ENCODE data around the gene EDNRB. TPM values are rescaled to one million over a fixed set of nuclear protein-coding genes. Genes with fewer than 3 reads are reported as not detected.

The EDNRB gene
- total and polyA plus RNA-seq, 3 experiments from 2014 or later = 0.09 TPM; not detected in 2

DNA sequence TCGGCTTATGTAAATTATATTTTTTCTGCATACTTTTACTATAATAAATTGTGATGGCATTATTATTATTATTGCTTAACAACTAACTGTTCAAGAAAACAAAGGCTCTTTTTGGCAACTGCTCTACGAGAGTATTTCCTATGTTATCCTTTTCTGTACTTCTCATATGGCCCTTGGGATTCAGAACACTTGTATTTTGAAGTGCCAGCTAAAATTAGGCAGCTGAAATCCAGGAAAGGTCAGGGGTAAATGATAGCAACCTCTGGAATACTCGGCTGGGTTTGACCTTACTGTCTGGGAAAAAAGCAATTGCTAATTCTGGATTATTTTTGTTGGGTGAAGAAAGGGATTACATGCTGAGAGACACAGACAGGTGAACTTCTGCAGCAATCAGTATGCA is 23.9 kb downstream of the EDNRB start:
- Mint-ChIP-seq H3K4me3 (no peak overlapping the region), H3K9me3 (peaks cover 0 to 3% (median 0%) of the 10 kb centered on the region in 5 donors), H3K4me1 (no peaks in the 10 kb centered on the region), H3K27ac (no peak overlapping the region), H3K36me3 (peaks cover 0 to 2% (median 0%) of the 10 kb centered on the region in 3 donors), H3K27me3 (peaks cover 3 to 11% of the 10 kb centered on the region in 2 donors)
- no peak for DNase-seq
- H3K27me3 ChIP-seq (ENCODE audit: insufficient read depth, low read length, poor library complexity, severe bottlenecking) = no peaks in the 10 kb centered on the region
- H3K36me3 ChIP-seq (ENCODE audit: insufficient read depth, low read length) = no peaks in the 10 kb centered on the region
- H3K9me3 ChIP-seq (ENCODE audit: low read length) = no peaks in the 10 kb centered on the region
- CTCF ChIA-PET = no interaction called here
- H3K4me3 ChIP-seq (ENCODE audit: low read length) = no peak overlapping the region
- no peaks in the 10 kb centered on the region for H3K4me1 ChIP-seq (ENCODE audit: insufficient read depth, low read length)
- POLR2A ChIA-PET = no interaction called here
- no peak overlapping the region for H3K27ac ChIP-seq (ENCODE audit: low read depth, low read length)

DNA sequence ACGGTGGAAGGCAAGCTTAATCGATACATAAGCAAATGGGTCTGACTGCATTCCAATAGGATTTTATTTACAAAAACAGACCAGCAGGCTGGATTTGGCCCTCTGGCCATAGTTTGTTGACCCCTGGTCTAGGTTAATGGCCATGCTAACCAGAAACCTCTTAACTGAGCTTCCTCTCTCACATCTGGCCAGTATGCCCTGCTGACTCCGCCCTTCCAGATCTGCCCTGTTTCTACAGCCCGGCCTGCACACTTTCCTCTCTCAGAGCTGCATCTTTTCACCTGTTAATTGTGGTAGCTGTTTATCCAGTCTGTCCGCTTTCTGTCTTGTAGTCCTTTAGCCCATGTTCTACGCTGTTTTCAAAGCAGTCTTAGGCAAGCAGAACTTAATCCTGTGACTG is 25.6 kb downstream of the EDNRB start:
- peaks cover 0 to 3% (median 0%) of the 10 kb centered on the region in 5 donors for H3K9me3 Mint-ChIP-seq
- no peak for DNase-seq
- no peaks in the 10 kb centered on the region for H3K27me3 ChIP-seq (ENCODE audit: insufficient read depth, low read length, poor library complexity, severe bottlenecking)
- H3K27ac ChIP-seq (ENCODE audit: low read depth, low read length) = no peak overlapping the region
- H3K27ac Mint-ChIP-seq = no peak overlapping the region
- no peaks in the 10 kb centered on the region for H3K4me1 ChIP-seq (ENCODE audit: insufficient read depth, low read length)
- H3K4me3 ChIP-seq (ENCODE audit: low read length) = no peak overlapping the region
- peaks cover 0 to 2% (median 0%) of the 10 kb centered on the region in 3 donors for H3K36me3 Mint-ChIP-seq
- no peak overlapping the region for H3K4me3 Mint-ChIP-seq
- peaks cover 3 to 11% of the 10 kb centered on the region in 2 donors for H3K27me3 Mint-ChIP-seq
- ChIA-PET CTCF (no interaction called here), POLR2A (no interaction called here)
- no peaks in the 10 kb centered on the region for H3K4me1 Mint-ChIP-seq
- no peaks in the 10 kb centered on the region for H3K9me3 ChIP-seq (ENCODE audit: low read length)
- H3K36me3 ChIP-seq (ENCODE audit: insufficient read depth, low read length) = no peaks in the 10 kb centered on the region

DNA sequence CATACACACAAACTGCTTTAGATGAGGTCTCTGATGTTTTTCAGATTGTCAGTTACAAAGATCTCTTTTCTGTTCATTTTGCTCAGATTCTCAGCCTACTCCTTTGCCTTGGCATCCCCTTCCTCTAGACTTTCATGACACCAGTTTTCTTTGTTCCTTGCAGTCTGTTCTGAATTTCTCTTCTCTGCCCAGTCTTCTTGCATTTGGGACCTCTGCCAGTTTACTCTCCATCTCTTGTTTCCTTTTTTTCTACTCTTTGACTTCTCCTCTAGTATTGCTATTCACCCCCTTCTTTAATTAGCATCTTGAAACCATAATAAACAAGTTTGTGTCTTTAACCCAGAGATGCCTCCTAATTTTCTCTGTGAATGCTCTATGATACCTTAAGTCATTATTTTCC is 26.1 kb downstream of the EDNRB start:
- Histone ChIP-seq H3K36me3 (ENCODE audit: insufficient read depth, low read length) (no peaks in the 10 kb centered on the region), H3K27me3 (ENCODE audit: insufficient read depth, low read length, poor library complexity, severe bottlenecking) (no peaks in the 10 kb centered on the region), H3K4me1 (ENCODE audit: insufficient read depth, low read length) (no peaks in the 10 kb centered on the region), H3K9me3 (ENCODE audit: low read length) (no peaks in the 10 kb centered on the region), H3K27ac (ENCODE audit: low read depth, low read length) (no peak overlapping the region), H3K4me3 (ENCODE audit: low read length) (no peak overlapping the region)
- CTCF ChIA-PET = no interaction called here
- POLR2A ChIA-PET = no interaction called here
- H3K9me3 Mint-ChIP-seq = peaks cover 0 to 3% (median 0%) of the 10 kb centered on the region in 5 donors
- H3K4me3 Mint-ChIP-seq = no peak overlapping the region
- H3K27ac Mint-ChIP-seq = no peak overlapping the region
- peaks cover 0 to 2% (median 0%) of the 10 kb centered on the region in 3 donors for H3K36me3 Mint-ChIP-seq
- H3K27me3 Mint-ChIP-seq = peaks cover 3 to 11% of the 10 kb centered on the region in 2 donors
- DNase-seq = no peak
- no peaks in the 10 kb centered on the region for H3K4me1 Mint-ChIP-seq

DNA sequence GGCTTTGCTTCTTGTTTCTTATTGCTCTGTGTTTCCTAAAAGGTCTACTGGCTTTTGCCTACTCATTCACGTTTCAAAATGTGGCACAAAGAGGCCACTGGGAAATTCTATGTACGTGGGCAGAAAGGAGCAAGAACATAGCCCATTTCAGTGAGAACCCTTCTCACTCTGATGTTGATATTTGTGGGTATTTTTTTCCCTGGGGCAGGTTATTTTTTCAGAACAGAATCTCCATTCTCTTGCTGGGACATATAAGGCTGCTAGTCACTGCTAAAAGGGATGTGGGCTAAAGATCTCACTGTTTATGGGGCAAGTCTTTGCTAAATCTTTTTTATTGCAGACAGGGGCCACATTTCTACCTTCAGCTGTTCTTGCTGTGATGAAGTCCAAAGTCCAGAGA is 27.1 kb downstream of the EDNRB start:
- Mint-ChIP-seq H3K4me1 (no peaks in the 10 kb centered on the region), H3K36me3 (no peaks in the 10 kb centered on the region), H3K9me3 (peaks cover 0 to 3% (median 0%) of the 10 kb centered on the region in 5 donors), H3K4me3 (no peak overlapping the region), H3K27me3 (peaks cover 3 to 11% of the 10 kb centered on the region in 2 donors), H3K27ac (no peak overlapping the region)
- no peaks in the 10 kb centered on the region for H3K27me3 ChIP-seq (ENCODE audit: insufficient read depth, low read length, poor library complexity, severe bottlenecking)
- no peak for DNase-seq
- H3K9me3 ChIP-seq (ENCODE audit: low read length) = no peaks in the 10 kb centered on the region
- no peaks in the 10 kb centered on the region for H3K4me1 ChIP-seq (ENCODE audit: insufficient read depth, low read length)
- no peak overlapping the region for H3K4me3 ChIP-seq (ENCODE audit: low read length)
- H3K36me3 ChIP-seq (ENCODE audit: insufficient read depth, low read length) = no peaks in the 10 kb centered on the region
- H3K27ac ChIP-seq (ENCODE audit: low read depth, low read length) = no peak overlapping the region
- POLR2A ChIA-PET = no interaction called here
- CTCF ChIA-PET = no interaction called here

DNA sequence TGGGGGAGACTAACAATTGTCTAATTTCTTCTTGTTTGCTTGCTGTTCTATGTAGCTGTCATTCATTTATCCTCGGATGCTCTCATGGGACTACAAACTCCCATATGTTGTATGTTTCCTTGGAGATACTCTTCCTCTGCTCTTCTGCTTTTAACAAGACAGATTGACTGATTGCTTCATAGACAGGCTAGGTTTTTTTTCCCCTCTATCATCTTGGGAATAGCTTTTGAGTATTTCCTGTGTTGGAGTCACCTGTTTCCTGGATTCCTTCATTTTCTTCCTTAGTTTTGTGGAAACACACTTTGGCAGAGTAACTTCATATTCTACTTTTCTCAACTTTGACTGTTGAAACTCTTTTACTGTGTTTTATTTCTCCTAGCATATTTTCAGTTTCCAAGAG is 27.6 kb downstream of the EDNRB start:
- Mint-ChIP-seq H3K9me3 (peaks cover 0 to 3% (median 0%) of the 10 kb centered on the region in 5 donors), H3K27me3 (peaks cover 5 to 11% of the 10 kb centered on the region in 2 donors), H3K27ac (no peak overlapping the region), H3K36me3 (no peaks in the 10 kb centered on the region), H3K4me1 (no peaks in the 10 kb centered on the region), H3K4me3 (no peak overlapping the region)
- H3K27ac ChIP-seq (ENCODE audit: low read depth, low read length) = no peak overlapping the region
- H3K36me3 ChIP-seq (ENCODE audit: insufficient read depth, low read length) = no peaks in the 10 kb centered on the region
- CTCF ChIA-PET = no interaction called here
- H3K9me3 ChIP-seq (ENCODE audit: low read length) = no peaks in the 10 kb centered on the region
- H3K4me3 ChIP-seq (ENCODE audit: low read length) = no peak overlapping the region
- POLR2A ChIA-PET = no interaction called here
- no peak for DNase-seq
- H3K4me1 ChIP-seq (ENCODE audit: insufficient read depth, low read length) = no peaks in the 10 kb centered on the region
- H3K27me3 ChIP-seq (ENCODE audit: insufficient read depth, low read length, poor library complexity, severe bottlenecking) = no peaks in the 10 kb centered on the region

DNA sequence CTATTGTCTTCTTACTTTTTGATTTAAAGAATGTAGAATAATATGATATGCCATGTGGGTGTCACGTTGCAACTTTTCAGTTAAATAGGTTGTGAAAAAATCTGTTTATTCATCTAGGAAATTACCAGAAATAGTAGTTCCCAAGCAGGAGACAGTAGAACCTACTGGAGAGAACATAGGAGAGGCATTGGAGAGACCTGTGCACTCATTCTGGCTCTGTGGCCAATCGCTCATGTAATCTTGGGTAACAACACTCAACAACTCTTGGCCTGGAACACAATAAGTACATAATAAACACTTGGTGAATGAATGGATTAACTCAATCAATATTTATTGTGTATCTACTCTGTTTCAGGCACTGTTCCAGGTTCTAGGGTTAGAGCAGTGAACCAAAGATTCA is 35.3 kb downstream of the EDNRB start:
- Mint-ChIP-seq H3K4me3 (no peak overlapping the region), H3K27ac (no peak overlapping the region), H3K27me3 (peaks cover 0 to 2% of the 10 kb centered on the region in 2 donors), H3K4me1 (no peaks in the 10 kb centered on the region), H3K9me3 (peaks cover 0 to 4% (median 0%) of the 10 kb centered on the region in 5 donors), H3K36me3 (no peaks in the 10 kb centered on the region)
- H3K27ac ChIP-seq (ENCODE audit: low read depth, low read length) = no peak overlapping the region
- H3K27me3 ChIP-seq (ENCODE audit: insufficient read depth, low read length, poor library complexity, severe bottlenecking) = no peaks in the 10 kb centered on the region
- POLR2A ChIA-PET = no interaction called here
- H3K36me3 ChIP-seq (ENCODE audit: insufficient read depth, low read length) = no peaks in the 10 kb centered on the region
- no peaks in the 10 kb centered on the region for H3K4me1 ChIP-seq (ENCODE audit: insufficient read depth, low read length)
- no peak for DNase-seq
- no peak overlapping the region for H3K4me3 ChIP-seq (ENCODE audit: low read length)
- CTCF ChIA-PET = no interaction called here
- H3K9me3 ChIP-seq (ENCODE audit: low read length) = no peaks in the 10 kb centered on the region

DNA sequence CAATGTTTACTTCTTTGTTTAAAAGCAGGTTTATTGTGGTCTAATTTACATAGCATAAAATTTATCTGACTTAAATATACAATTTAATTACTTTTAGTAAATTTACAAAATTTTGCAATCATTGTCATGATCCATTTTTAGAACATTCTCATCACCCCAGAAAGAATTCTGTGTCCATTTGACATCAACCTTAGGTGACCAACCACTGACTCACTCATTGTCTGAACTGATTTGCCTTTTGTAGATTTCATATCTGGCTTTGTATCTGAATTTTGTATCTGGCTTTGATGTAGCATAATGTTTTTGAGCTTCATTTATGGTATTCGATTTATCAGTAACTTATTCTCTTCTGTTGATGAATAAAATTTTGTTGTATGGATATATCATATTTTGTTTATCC is 40.4 kb downstream of the EDNRB start:
- Mint-ChIP-seq H3K36me3 (no peaks in the 10 kb centered on the region), H3K4me3 (no peak overlapping the region), H3K27ac (no peak overlapping the region), H3K27me3 (no peaks in the 10 kb centered on the region), H3K4me1 (no peaks in the 10 kb centered on the region), H3K9me3 (peaks cover 0 to 2% (median 0%) of the 10 kb centered on the region in 5 donors)
- no peak overlapping the region for H3K4me3 ChIP-seq (ENCODE audit: low read length)
- ChIA-PET POLR2A (no interaction called here), CTCF (no interaction called here)
- no peak overlapping the region for H3K27ac ChIP-seq (ENCODE audit: low read depth, low read length)
- no peak for DNase-seq
- H3K4me1 ChIP-seq (ENCODE audit: insufficient read depth, low read length) = no peaks in the 10 kb centered on the region
- H3K27me3 ChIP-seq (ENCODE audit: insufficient read depth, low read length, poor library complexity, severe bottlenecking) = no peaks in the 10 kb centered on the region
- H3K9me3 ChIP-seq (ENCODE audit: low read length) = no peaks in the 10 kb centered on the region
- H3K36me3 ChIP-seq (ENCODE audit: insufficient read depth, low read length) = no peaks in the 10 kb centered on the region

DNA sequence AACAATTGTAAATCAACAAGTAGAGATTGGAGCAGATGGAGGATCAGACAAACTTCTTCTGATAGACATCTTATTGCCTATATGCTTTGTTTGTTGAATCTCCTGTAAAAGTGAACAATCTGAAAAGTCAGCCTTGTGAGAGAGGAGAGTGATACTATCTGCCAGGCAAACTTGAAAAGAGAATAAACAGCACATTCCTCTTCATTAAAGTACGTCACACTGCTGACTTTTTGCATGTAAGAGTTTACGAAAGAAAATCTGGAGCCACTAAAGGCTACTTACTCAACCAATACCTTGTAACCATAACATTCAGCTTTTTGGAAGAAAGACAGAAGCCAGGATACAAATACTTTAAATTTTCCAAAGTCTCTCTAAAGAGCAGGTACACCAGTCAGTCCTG is 42.5 kb downstream of the EDNRB start:
- Histone ChIP-seq H3K36me3 (ENCODE audit: insufficient read depth, low read length) (no peaks in the 10 kb centered on the region), H3K4me3 (ENCODE audit: low read length) (no peak overlapping the region), H3K27me3 (ENCODE audit: insufficient read depth, low read length, poor library complexity, severe bottlenecking) (no peaks in the 10 kb centered on the region), H3K4me1 (ENCODE audit: insufficient read depth, low read length) (no peaks in the 10 kb centered on the region), H3K9me3 (ENCODE audit: low read length) (no peaks in the 10 kb centered on the region), H3K27ac (ENCODE audit: low read depth, low read length) (no peak overlapping the region)
- no peak overlapping the region for H3K4me3 Mint-ChIP-seq
- H3K4me1 Mint-ChIP-seq = no peaks in the 10 kb centered on the region
- ChIA-PET CTCF (no interaction called here), POLR2A (no interaction called here)
- DNase-seq = no peak
- H3K36me3 Mint-ChIP-seq = no peaks in the 10 kb centered on the region
- no peak overlapping the region for H3K27ac Mint-ChIP-seq
- H3K9me3 Mint-ChIP-seq = peaks cover 0 to 3% (median 2%) of the 10 kb centered on the region in 5 donors
- no peaks in the 10 kb centered on the region for H3K27me3 Mint-ChIP-seq

DNA sequence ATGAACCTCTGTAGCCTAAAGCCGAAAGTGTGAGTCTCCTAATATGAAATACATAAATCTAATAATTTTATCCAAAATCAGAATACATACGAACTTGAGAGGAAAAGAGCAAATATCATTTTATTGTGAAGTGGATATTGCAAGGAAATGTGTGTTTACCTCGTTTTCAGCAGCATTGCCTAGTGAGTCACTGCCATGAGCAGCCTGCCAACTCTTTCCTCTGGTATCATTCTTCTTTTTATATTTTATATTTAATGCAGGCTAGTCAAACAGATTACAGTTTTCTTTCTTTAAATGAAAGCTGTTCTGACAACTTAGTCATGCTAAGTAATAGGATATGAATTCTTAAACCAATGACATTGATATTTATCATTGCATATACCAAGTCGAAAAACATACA is 44.2 kb downstream of the EDNRB start:
- Histone ChIP-seq H3K4me1 (ENCODE audit: insufficient read depth, low read length) (no peaks in the 10 kb centered on the region), H3K9me3 (ENCODE audit: low read length) (no peaks in the 10 kb centered on the region), H3K36me3 (ENCODE audit: insufficient read depth, low read length) (no peaks in the 10 kb centered on the region), H3K27ac (ENCODE audit: low read depth, low read length) (no peak overlapping the region), H3K4me3 (ENCODE audit: low read length) (no peak overlapping the region), H3K27me3 (ENCODE audit: insufficient read depth, low read length, poor library complexity, severe bottlenecking) (no peaks in the 10 kb centered on the region)
- Mint-ChIP-seq H3K9me3 (peaks cover 0 to 6% (median 2%) of the 10 kb centered on the region in 5 donors), H3K36me3 (no peaks in the 10 kb centered on the region), H3K4me3 (no peak overlapping the region), H3K4me1 (no peaks in the 10 kb centered on the region), H3K27ac (no peak overlapping the region), H3K27me3 (no peaks in the 10 kb centered on the region)
- ChIA-PET POLR2A (no interaction called here), CTCF (no interaction called here)
- no peak for DNase-seq
